HG03196 (cell line): ENCODE data around the gene C15orf62.

ENCODE experiments used
- ATAC-seq: cut with Tn5 transposase; IDR thresholded peaks from one replicate; pipeline ENCODE4 v1.9.1; 2021; ENCODE audit not compliant: unreplicated experiment

C15orf62 gene

DNA sequence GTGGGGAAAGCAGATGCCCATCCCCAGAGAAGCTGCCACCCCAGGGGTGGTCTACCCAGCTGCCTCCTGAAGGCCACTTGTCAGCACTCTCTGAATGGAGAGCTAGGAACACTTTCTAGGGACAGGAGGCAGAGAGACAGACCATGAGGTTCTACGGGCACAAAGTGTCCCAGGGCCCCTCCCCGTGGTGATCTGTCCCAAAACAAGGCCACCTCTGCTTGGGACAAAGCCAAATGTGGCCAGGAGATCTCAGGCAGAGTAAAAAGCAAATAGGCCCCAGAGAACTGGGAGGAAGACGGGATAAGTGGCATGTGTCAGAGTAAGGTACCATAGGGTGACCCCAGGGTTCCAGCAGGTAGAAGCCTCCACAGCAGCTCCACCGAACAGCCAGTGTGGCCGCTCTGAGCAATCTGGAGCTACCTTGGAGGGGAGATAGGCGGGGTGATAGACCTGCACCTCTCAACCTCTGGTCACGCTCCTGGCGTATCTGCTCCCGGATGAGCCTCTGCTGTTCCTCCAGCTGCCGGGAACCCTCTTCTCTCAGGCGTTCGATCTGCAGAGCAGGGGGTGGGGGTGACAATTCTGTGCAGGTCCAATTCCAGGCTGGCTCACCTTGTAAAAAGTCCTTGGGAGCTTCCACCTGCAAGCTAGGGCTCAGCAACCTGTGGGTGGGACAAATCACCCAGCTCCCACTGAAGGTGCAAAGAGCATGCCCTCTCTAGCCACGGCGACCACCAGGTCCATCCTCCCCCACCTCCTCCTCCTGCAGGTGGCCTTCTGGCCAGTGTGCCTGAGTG, 6.2 kb downstream of the C15orf62 start:
- ATAC-seq: no peak

DNA sequence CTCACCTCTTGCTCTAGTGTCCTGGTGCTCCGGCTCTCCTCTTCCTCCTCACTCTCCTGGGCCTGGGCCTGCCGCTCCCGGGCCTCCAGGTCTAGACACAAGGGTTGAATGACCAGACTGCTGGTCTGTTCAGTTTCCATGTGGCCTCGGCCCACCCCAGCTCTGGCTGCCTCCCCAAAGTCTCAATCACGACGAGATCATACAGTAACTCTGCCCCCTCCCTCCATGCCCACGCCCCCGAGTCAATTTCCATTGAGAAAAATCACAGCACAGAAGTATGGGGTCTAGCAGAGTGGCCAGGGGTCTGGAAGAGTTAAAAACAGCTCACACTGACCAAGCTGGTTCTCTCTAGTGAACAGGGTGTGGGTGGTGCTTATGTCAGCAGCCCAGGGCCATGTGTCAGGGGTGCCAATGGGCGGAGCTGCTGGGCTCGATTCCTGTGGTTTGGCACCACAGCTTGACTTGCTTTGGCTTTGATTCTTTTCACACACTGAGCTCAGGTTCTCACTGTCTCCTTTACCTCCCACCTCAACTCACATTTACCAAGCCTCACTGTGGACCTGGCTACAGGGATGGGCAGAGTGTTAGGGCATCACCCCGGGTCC, 6.9 kb downstream of the C15orf62 start:
- no peak for ATAC-seq

GRCh38 chr15:40782609-40783227, 12.9 kb downstream of the C15orf62 start:
- no peak for ATAC-seq

GRCh38 chr15:40785164-40785563, 15.4 kb downstream of the C15orf62 start:
- no peak for ATAC-seq

DNA sequence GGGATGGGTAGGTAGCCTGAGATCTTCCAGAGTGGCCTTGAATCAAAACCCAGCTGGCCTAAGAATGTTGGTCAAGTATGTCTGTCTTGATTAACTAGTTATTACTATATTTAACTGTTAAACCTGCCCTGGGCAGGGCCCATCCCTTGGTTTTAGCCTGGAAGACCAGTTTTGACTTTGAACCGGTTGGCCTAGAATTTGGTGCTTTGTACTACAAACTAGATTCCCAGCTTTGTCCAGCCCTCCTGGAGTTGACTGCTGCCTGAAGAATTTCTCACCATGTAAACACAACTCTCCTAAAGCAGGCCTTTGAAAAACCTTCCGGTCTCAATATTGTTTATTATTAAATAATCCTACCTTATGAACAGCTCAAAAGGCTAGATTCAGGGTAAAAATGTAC, 16.0 kb downstream of the C15orf62 start:
- no peak for ATAC-seq

GRCh38 chr15:40787344-40787841, 17.6 kb downstream of the C15orf62 start:
- no peak for ATAC-seq

DNA sequence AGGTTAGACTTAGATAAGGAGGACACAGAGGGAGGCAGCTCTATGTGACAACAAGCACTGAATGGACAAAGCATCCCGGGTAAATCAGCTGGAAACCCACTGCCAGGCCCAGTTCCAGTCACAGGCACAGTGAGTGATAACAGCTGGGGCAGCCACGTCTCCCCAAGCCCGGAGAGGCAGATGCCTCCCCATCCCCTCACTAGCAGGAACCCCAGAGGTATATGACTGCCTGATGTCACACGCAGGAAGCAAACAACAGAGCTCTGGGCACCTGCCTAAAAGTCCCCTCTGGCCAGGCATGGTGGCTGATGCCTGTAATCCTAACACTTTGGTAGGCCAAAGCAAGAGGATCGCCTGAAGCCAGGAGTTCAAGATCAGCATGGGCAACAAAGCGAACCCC, 18.2 kb downstream of the C15orf62 start:
- no peak for ATAC-seq

DNA sequence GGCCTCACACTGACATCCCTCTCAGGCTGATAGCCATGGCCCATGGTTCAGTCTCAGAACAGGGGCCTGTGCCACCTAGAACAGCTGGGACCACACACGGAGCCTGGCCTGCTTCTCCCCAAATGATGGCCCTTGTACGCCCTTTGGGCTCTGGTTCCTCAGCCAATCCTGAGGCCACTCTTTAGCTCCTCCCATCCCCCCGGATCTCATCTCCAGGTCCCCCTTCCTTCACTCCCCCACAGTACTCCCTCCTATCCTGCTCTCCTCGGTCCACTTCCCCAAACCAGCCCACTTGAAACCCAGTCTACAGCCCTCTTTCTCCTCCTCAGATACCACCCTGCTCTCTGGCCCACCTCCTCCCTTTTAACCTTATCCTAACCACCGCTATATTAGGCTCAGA, 19.3 kb downstream of the C15orf62 start:
- ATAC-seq: no peak

GRCh38 chr15:40789999-40790398, 20.2 kb downstream of the C15orf62 start:
- no peak for ATAC-seq

GRCh38 chr15:40790718-40791117, 20.9 kb downstream of the C15orf62 start:
- ATAC-seq: no peak

GRCh38 chr15:40792394-40792793, 22.6 kb downstream of the C15orf62 start:
- ATAC-seq: no peak

- ATAC-seq: no peak
These were observed 23.6 kb downstream of the C15orf62 start for GRCh38 chr15:40793216-40793989.

DNA sequence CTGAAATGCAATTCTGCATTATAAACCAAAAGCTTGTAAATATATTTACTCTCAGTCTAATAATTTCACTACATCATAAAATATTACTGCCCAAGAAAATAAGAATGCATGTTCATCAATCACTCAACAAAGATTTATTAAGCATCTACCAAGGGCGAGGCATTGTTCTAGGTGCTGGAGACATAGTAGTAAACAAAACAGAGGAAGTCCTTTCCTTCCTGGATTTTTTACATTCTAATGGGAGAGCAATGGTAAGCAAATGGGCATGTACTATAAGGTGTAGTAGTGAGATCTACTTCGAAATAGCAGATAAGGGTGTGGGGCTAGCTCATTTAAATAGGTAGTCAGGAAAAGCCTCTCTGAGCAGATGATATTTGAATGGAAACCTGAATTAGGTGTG, 26.3 kb downstream of the C15orf62 start:
- ATAC-seq: no peak

DNA sequence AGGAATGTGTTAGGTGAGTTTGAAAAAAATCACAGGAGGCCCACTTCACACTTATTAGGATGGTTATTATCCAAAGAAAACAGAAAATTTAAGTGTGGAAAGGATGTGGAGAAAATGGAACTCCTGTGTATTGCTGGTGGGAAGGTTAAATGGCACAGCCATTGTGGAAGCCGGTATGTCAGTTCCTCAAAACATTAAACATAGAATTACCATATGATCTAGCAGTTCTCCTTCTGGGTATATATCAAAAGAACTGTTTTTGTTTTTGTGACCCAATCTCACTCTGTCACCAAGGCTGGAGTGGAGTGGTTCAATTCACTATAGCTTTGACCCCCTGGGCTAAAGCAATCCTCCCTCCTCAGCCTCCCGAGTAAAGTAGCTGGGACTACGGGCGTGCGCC, 26.7 kb downstream of the C15orf62 start:
- no peak for ATAC-seq

DNA sequence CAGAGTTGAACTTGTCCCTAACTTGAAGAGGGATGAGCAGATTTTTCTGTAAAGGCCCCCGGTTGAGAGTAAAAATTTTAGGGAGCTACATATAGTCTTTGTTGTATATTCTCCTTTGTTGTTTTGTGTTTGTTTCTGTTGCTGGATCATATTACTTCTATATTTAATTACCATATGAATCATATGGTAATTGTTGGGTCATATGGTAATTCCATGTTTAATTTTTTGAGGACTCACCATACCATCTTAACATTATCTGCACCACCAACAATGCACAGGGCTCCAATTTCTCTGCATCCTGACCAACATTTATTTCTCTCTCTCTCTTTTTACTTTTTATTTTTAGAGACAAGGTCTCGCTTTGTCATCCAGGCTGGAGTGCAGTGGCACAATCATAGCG, 29.7 kb downstream of the C15orf62 start:
- no peak for ATAC-seq

DNA sequence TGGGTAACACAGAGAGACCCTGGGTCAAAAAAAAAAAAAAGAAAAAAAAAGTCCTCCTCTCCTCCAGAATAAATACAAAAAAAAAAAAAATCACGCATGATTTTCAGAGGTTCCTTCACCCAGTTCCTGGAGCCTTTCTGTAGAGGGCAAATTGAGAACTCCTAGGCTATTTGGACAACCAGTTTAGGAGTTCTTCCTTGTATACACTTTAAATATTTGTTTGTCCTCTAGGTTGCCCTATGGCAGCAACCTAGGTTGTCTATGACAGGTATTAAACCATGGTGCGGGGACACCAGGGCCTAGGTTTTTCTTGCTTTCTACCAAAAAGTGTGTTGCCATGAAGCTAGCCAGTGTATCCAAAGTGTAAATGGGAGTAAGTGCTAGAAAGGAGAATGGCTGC, 33.3 kb downstream of the C15orf62 start:
- ATAC-seq: no peak

- no peak for ATAC-seq
These were observed 33.9 kb downstream of the C15orf62 start for GRCh38 chr15:40803688-40804087.

- ATAC-seq: no peak
These were observed 36.9 kb downstream of the C15orf62 start for GRCh38 chr15:40806672-40807027.

- peak; percentile 93 for ATAC-seq
These were observed 37.5 kb downstream of the C15orf62 start, which contains the start of the genes DNAJC17 and ZFYVE19 for GRCh38 chr15:40807028-40807887. Gene DNAJC17, minus strand, starts transcription at chr15:40807473. Its CDS starts 27 bp downstream, at chr15:40807446. Gene ZFYVE19, plus strand, starts transcription at chr15:40807089. Its CDS starts 501 bp downstream, at chr15:40807590.

- ATAC-seq: no peak
These were observed 38.2 kb downstream of the C15orf62 start for GRCh38 chr15:40807888-40808461.
